Mucosa of descending colon (tissue), 3 donors: Measurements from ENCODE around the gene HDLBP. TPM values are rescaled to one million over a fixed set of nuclear protein-coding genes. Genes with fewer than 3 reads are reported as not detected.

ENCODE experiments used
- ATAC-seq: fragments of 200-7000 bp; cut with Tn5 transposase; one replicate; pipeline ENCODE4 v1.9.1; 2020; ENCODE audit warnings: mild to moderate bottlenecking, moderate library complexity
- DNase-seq, 3 donors: peaks; one replicate each; pipeline ENCODE4 v3.0.0-alpha.2; 2020
- H3K36me3 ChIP-seq: fragments of 200-600 bp; one replicate; pipeline ENCODE4 v1.8.0; 2021; ENCODE audit warnings: low read depth, mild to moderate bottlenecking
- H3K4me1 ChIP-seq: fragments of 200-600 bp; one replicate; pipeline ENCODE4 v1.8.0; 2021; ENCODE audit warnings: low read depth, mild to moderate bottlenecking
- H3K4me3 ChIP-seq: fragments of 200-600 bp; one replicate; pipeline ENCODE4 v1.8.0; 2021; ENCODE audit warnings: mild to moderate bottlenecking
- H3K9me3 ChIP-seq: fragments of 200-600 bp; one replicate; pipeline ENCODE4 v1.8.0; 2021; ENCODE audit warnings: mild to moderate bottlenecking
- CTCF ChIP-seq: fragments of 200-600 bp; IDR thresholded peaks from one replicate; pipeline ENCODE4 v1.8.0; 2022; ENCODE audit warnings: antibody characterized with exemption, mild to moderate bottlenecking
- intact Hi-C, 2 donors: fragments of 100-400 bp; cut with DNase I in 1 of 2; cut with micrococcal nuclease in 1 of 2; formaldehyde crosslinking; loops; one replicate each; pipeline versions ENCODE4 v1.11.0 to v1.11.1; 2022; cut with DNase I, micrococcal nuclease
- total RNA-seq, 3 donors: library from RNA; stranded (reverse); fragmentation: NEBNext Ultra II Directional in 2 of 3; extraction: Animal tissue kit (Norgen Biotek cat#: 25700) in 2 of 3; gene quantifications; one replicate each; pipeline versions ENCODE4 v1.2.1 to v1.2.4, GENCODE V29; 2021 to 2023
- donor health status: DM: no; HTN: no; CAD: no; lungs with moderate emphysema.
- donor health status: DM: no; HTN: no; CAD: no.
- donor health status: DM: no; HTN: yes; CAD: no.

HDLBP gene
- total RNA-seq, 3 donors from 2014 or later, result 363 to 417 (median 379) TPM

- intact Hi-C loops, result no loop called here
- no peak for ATAC-seq
These were observed 111.0 kb downstream of the HDLBP start for GRCh38 chr2:241204490-241204889.

GRCh38 chr2:241204010-241204384, 111.5 kb downstream of the HDLBP start:
- no peak for ATAC-seq
- DNase-seq, result no peak
- no peaks in the 10 kb centered on the region for H3K9me3 ChIP-seq
- intact Hi-C loops, result no loop called here
- no peaks in the 10 kb centered on the region for H3K4me1 ChIP-seq
- no peak for TF ChIP-seq CTCF
- no peaks in the 10 kb centered on the region for H3K36me3 ChIP-seq
- no peak overlapping the region for H3K4me3 ChIP-seq

More at GRCh38 chr2:241204490-241204889, 111.0 kb downstream of the HDLBP start:
- Histone ChIP-seq H3K4me3 (no peak overlapping the region), H3K4me1 (no peaks in the 10 kb centered on the region), H3K36me3 (no peaks in the 10 kb centered on the region), H3K9me3 (no peaks in the 10 kb centered on the region)
- DNase-seq, result no peak
- TF ChIP-seq CTCF, result no peak

GRCh38 chr2:241203218-241204009, 112.1 kb downstream of the HDLBP start:
- no peak for TF ChIP-seq CTCF
- Histone ChIP-seq H3K36me3 (no peaks in the 10 kb centered on the region), H3K4me1 (no peaks in the 10 kb centered on the region), H3K4me3 (no peak overlapping the region), H3K9me3 (no peaks in the 10 kb centered on the region)
- DNase-seq, result no peak
- no peak for ATAC-seq
- intact Hi-C loops, result no loop called here

GRCh38 chr2:241202681-241203080, 112.8 kb downstream of the HDLBP start:
- DNase-seq (no peak), ATAC-seq (no peak)
- Histone ChIP-seq H3K4me3 (no peak overlapping the region), H3K4me1 (no peaks in the 10 kb centered on the region), H3K36me3 (no peaks in the 10 kb centered on the region), H3K9me3 (no peaks in the 10 kb centered on the region)
- intact Hi-C loops, result no loop called here
- no peak for TF ChIP-seq CTCF

GRCh38 chr2:241202268-241202585, 113.2 kb downstream of the HDLBP start:
- no peak for TF ChIP-seq CTCF
- no peaks in the 10 kb centered on the region for H3K36me3 ChIP-seq
- no peaks in the 10 kb centered on the region for H3K4me1 ChIP-seq
- intact Hi-C loops, result no loop called here
- no peaks in the 10 kb centered on the region for H3K9me3 ChIP-seq
- no peak for ATAC-seq
- DNase-seq, result no peak
- no peak overlapping the region for H3K4me3 ChIP-seq
